HG03571 (cell line): ENCODE measurements around the gene OR5D13.

Source experiments
- ATAC-seq: cut with Tn5 transposase; IDR thresholded peaks from one replicate; pipeline ENCODE4 v1.9.1; 2021; ENCODE audit not compliant: unreplicated experiment

Gene OR5D13

GRCh38 chr11:55773138-55773537, at the start of gene OR5D13:
Gene OR5D13, plus strand, starts transcription at chr11:55773438. Its CDS starts 0 bp downstream, at chr11:55773438.
- no peak for ATAC-seq

- no peak for ATAC-seq
These were observed 46.4 kb upstream of the OR5D13 start for GRCh38 chr11:55726715-55727324.

GRCh38 chr11:55732936-55733335, 40.3 kb upstream of the OR5D13 start:
- ATAC-seq = no peak

GRCh38 chr11:55791606-55792005, 18.4 kb downstream of the OR5D13 start:
- no peak for ATAC-seq

- no peak for ATAC-seq
These were observed 20.1 kb downstream of the OR5D13 start for GRCh38 chr11:55793321-55793720.

GRCh38 chr11:55795256-55795655, 22.0 kb downstream of the OR5D13 start, which contains the start of gene OR5D14:
Gene OR5D14, plus strand, starts transcription at chr11:55795556. Its CDS starts 0 bp downstream, at chr11:55795556.
- ATAC-seq = no peak

GRCh38 chr11:55806248-55806647, 33.0 kb downstream of the OR5D13 start:
- ATAC-seq = no peak

GRCh38 chr11:55811067-55811466, 37.8 kb downstream of the OR5D13 start, which contains the start of gene OR5L1:
Gene OR5L1, plus strand, starts transcription at chr11:55811367. Its CDS starts 100 bp downstream, at chr11:55811467.
- no peak for ATAC-seq

GRCh38 chr11:55819330-55819729, 46.1 kb downstream of the OR5D13 start, which contains the start of gene OR5D18:
Gene OR5D18, plus strand, starts transcription at chr11:55819630. Its CDS starts 0 bp downstream, at chr11:55819630.
- ATAC-seq = no peak
